IPS-18a (cell line): ENCODE data around the gene LRP1B.

Experiments used
- H3K27ac ChIP-seq: one replicate; pipeline ENCODE4 v1.5.1; 2013; ENCODE audit warnings: low read length
- H3K27me3 ChIP-seq: one replicate; pipeline ENCODE4 v1.6.1; 2013; ENCODE audit warnings: mild to moderate bottlenecking, low read length; ENCODE audit not compliant: control insufficient read depth, insufficient read depth
- H3K36me3 ChIP-seq: one replicate; pipeline ENCODE4 v1.6.1; 2013; ENCODE audit warnings: low read depth, low read length; ENCODE audit not compliant: control insufficient read depth
- H3K4me1 ChIP-seq: one replicate; pipeline ENCODE4 v1.6.1; 2013; ENCODE audit warnings: low read depth, low read length; ENCODE audit not compliant: control insufficient read depth
- H3K4me3 ChIP-seq: one replicate; pipeline ENCODE4 v1.5.1; 2013; ENCODE audit warnings: low read length
- H3K9ac ChIP-seq: one replicate; pipeline ENCODE4 v1.6.1; 2013; ENCODE audit warnings: mild to moderate bottlenecking, low read length, moderate library complexity
- H3K9me3 ChIP-seq: one replicate; pipeline ENCODE4 v1.6.1; 2013; ENCODE audit warnings: low read depth, low read length; ENCODE audit not compliant: control insufficient read depth

LRP1B gene

DNA sequence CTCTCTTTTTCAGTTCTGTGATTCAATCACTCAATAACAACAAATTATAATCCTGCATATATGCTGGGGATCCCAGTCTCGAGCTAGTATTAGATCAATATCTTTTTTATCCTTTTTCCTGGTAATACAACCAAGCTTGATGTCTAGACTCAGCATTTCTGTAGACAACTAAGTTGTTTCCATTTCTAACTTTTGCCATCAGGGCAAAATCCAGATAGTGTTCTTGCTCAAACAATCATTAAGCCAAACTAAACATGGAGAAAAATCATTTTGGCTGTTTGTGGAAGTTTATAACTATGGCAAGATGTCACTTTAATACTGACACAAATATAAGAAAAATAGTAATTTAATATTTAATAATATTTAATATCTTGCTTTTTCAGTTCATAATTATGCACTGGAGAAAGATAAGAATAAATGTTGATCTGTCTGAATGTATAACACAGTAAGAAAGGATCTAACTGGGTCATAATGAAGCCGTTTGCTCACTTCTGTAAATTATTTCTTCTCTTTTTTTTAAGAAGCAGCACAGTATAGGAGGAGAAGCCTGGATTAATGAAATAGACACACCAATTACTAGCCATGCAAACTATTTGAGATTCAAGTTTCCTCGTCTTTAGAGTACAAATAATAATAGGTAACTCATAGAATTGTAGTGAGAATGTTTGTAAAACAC is 979.1 kb downstream of the LRP1B start:
- H3K9ac ChIP-seq = no peak overlapping the region
- H3K27me3 ChIP-seq = no peaks in the 10 kb centered on the region
- no peak overlapping the region for H3K27ac ChIP-seq

DNA sequence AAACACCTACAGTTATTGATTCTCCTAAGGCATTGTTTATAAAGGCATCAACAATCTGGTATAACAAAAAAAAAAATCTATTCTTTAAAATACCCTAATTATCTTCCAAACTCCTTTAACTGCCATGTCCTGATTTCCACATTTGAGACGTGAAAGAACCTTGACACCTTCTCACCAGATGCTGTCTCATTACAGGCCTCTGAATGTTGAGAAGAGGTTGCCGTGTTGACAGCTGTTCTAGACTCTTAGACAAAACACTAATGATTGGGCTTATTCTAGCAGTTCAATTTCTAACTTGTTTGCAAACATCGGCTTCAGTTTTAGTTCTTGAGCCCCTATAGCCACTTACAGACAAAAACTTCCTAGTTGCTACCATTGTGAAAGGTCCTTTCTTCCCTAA is 988.8 kb downstream of the LRP1B start:
- Histone ChIP-seq H3K9me3 (no peaks in the 10 kb centered on the region), H3K27me3 (no peaks in the 10 kb centered on the region), H3K9ac (no peak overlapping the region), H3K4me1 (no peaks in the 10 kb centered on the region), H3K36me3 (no peaks in the 10 kb centered on the region), H3K27ac (no peak overlapping the region), H3K4me3 (no peak overlapping the region)

More for the DNA sequence above, 979.1 kb downstream of the LRP1B start:
- H3K9me3 ChIP-seq = no peaks in the 10 kb centered on the region
- H3K36me3 ChIP-seq = no peaks in the 10 kb centered on the region
- H3K4me3 ChIP-seq = no peak overlapping the region
- H3K4me1 ChIP-seq = no peaks in the 10 kb centered on the region

DNA sequence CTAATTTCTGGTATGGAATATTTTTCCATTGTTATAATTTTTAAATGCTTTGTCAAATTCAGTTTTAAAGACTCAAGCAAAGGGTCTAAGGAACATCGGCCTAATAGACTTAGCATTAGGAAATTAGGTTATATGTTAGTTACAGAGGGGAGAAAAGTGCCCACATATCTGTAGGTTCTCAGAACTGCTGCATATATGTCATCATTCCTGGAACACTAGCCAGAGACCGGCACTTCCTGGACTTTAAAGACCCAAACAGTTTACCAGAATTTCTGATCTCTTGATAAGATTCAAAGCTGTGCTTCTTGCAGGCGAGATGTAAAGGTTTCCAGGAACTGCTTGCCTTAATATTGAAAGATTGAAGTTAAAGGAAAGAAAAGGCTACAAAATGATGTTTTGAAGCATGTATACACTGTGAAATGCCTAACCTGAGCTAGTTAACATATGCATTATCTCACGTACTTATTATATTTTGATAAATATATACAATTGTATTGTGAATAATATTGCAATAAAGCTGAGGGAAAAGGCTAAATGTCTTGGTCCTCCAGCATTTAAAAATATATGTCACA is 993.6 kb downstream of the LRP1B start:
- no peaks in the 10 kb centered on the region for H3K9me3 ChIP-seq
- H3K27ac ChIP-seq = no peak overlapping the region
- H3K4me3 ChIP-seq = no peak overlapping the region
- no peak overlapping the region for H3K9ac ChIP-seq
- no peaks in the 10 kb centered on the region for H3K36me3 ChIP-seq
- H3K4me1 ChIP-seq = no peaks in the 10 kb centered on the region
- no peaks in the 10 kb centered on the region for H3K27me3 ChIP-seq

DNA sequence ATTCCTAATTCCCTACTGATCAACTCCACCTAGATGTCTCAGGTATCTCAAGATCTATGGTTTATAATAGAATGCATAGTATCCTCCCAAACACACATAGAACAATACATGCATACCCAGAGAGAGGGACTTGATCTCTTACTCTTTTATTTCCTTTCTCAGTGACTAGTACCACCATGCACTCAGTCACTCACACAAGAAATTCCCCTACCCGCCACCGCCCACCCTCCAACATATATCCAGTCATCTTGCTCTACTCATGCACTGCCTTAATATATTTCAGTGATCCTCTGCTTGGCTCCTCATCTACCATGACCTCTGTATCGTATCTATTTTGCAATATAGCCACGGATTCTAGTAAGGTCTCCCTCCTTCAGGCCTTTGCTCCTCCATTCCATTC is 996.9 kb downstream of the LRP1B start:
- Histone ChIP-seq H3K27me3 (no peaks in the 10 kb centered on the region), H3K36me3 (no peaks in the 10 kb centered on the region), H3K4me1 (no peaks in the 10 kb centered on the region), H3K27ac (no peak overlapping the region), H3K4me3 (no peak overlapping the region), H3K9ac (no peak overlapping the region), H3K9me3 (no peaks in the 10 kb centered on the region)

DNA sequence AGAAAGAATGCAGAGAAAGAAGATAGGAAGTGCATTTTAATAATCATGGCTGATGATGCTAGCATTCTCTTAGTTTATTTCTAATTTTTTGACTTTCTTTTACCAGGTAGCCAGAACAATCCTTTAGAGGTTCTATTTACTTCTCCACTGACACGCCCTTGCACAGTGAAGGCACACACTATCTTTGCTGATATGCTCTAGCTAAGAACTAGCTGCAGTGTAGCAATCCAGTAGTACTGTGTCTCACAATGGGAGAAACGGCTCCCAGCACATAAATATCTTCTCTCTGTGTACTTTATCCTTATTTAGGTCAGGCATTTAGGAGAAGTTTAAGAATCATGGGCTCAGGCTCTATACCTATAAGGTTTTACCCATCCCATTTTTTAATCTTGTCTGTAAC is 1005.4 kb downstream of the LRP1B start:
- no peak overlapping the region for H3K9ac ChIP-seq
- H3K4me3 ChIP-seq = no peak overlapping the region
- no peaks in the 10 kb centered on the region for H3K36me3 ChIP-seq
- H3K27ac ChIP-seq = no peak overlapping the region
- no peaks in the 10 kb centered on the region for H3K4me1 ChIP-seq
- no peaks in the 10 kb centered on the region for H3K27me3 ChIP-seq
- H3K9me3 ChIP-seq = no peaks in the 10 kb centered on the region

DNA sequence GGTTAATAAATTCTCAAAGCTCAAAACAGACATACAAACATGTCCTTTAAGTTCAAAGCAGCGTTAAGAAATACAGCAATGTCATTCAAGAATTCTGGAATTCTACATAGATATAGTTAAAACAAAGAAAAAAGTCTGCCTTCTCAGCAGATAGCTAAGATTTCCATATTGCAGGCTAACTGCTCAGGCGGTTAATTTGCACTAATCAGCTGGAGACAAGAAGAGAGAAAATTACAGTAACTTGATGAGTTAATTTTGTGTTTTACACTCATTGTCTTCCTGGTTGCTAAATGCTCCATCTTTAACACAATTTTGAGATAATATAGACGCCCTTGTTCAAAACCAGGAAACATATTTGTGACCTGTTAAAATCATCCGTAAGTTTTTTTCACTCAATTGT is 1012.0 kb downstream of the LRP1B start:
- H3K27me3 ChIP-seq = no peaks in the 10 kb centered on the region
- no peaks in the 10 kb centered on the region for H3K4me1 ChIP-seq
- H3K27ac ChIP-seq = no peak overlapping the region
- no peaks in the 10 kb centered on the region for H3K36me3 ChIP-seq
- H3K9ac ChIP-seq = no peak overlapping the region
- H3K9me3 ChIP-seq = no peaks in the 10 kb centered on the region
- H3K4me3 ChIP-seq = no peak overlapping the region

DNA sequence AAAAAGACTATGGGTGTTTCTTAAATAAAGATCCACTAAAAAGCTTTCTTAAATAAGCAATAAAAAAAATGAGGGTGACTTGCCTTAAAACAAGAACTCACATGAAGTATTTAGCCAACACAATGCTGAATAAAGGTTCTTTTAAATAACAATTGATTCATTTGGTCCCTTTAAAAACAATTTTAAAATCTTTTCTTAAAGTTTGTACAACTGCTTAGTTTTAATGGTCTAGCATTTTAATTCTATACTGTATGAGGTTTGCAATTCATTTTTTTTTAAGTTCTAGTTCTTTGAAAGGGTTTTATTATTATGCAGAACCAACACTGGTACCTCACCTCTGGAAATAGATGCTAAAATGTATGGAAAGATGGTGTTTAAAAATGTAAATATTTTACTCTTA is 1017.5 kb downstream of the LRP1B start:
- Histone ChIP-seq H3K9me3 (peaks cover 2% of the 10 kb centered on the region), H3K9ac (no peak overlapping the region), H3K36me3 (no peaks in the 10 kb centered on the region), H3K4me3 (no peak overlapping the region), H3K27me3 (no peaks in the 10 kb centered on the region), H3K27ac (no peak overlapping the region), H3K4me1 (peaks cover 15% of the 10 kb centered on the region)

DNA sequence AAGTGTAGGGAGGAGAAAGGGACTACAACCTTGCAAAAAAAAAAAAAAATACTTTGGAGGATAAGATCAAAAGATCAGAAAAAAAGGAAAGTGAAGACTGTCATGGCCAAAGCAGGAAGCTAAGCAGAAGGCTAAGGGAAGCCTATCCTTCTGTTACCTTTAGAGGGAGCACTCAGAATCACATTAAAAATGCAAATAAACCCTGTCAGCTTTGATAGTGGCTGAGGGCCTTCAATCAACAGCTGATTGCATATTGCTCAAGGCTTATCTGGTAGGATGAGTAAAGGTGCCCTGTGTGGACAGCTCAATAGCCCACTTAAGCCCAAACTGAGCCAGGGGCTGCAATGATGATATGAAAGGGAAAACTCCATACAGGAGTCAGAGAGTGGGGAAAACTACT is 1021.2 kb downstream of the LRP1B start:
- no peak overlapping the region for H3K27ac ChIP-seq
- no peak overlapping the region for H3K9ac ChIP-seq
- H3K4me1 ChIP-seq = peaks cover 28% of the 10 kb centered on the region
- H3K4me3 ChIP-seq = no peak overlapping the region
- no peaks in the 10 kb centered on the region for H3K27me3 ChIP-seq
- H3K36me3 ChIP-seq = no peaks in the 10 kb centered on the region
- peaks cover 2% of the 10 kb centered on the region for H3K9me3 ChIP-seq

DNA sequence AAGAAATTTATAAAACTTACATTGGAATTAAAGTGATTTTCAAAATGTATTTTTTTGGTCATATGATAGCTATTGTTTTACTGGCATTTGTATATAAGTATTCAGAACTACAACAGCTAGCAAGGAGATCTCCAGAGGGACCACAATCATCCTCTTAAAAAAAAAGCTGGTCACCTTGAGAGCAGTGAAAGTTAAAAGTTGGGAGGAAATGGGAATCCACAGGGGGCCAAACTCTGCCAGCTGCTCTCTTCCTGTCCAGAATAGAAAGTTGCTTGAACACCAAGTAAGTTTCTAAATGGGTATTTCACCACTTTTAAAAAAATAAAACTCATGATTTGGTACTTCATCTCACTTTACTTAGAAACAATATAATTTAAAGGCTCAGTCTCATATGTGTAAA is 1025.1 kb downstream of the LRP1B start:
- H3K27me3 ChIP-seq = no peaks in the 10 kb centered on the region
- H3K4me3 ChIP-seq = no peak overlapping the region
- H3K9me3 ChIP-seq = no peaks in the 10 kb centered on the region
- H3K27ac ChIP-seq = no peak overlapping the region
- H3K36me3 ChIP-seq = no peaks in the 10 kb centered on the region
- peaks cover 22% of the 10 kb centered on the region for H3K4me1 ChIP-seq
- H3K9ac ChIP-seq = no peak overlapping the region

DNA sequence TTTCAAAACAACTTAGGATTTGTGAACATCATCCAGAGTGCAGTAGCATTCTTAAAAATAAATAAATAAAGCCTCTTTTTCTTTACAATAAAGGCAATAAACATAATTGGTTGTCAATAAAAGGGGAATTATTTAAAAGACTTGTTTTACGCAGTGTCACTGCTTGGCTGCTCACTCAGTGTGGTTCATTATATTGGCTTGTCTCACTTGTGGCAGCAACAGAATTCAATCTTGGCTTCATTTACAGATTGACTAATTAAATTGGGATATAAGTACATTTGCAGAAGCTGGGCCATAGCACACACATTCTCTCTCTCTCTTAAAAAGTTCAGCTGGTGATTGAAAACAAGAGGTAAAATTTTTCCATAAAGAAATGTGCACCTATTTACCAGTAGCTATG is 1027.6 kb downstream of the LRP1B start:
- Histone ChIP-seq H3K4me3 (no peak overlapping the region), H3K9ac (no peak overlapping the region), H3K36me3 (no peaks in the 10 kb centered on the region)

DNA sequence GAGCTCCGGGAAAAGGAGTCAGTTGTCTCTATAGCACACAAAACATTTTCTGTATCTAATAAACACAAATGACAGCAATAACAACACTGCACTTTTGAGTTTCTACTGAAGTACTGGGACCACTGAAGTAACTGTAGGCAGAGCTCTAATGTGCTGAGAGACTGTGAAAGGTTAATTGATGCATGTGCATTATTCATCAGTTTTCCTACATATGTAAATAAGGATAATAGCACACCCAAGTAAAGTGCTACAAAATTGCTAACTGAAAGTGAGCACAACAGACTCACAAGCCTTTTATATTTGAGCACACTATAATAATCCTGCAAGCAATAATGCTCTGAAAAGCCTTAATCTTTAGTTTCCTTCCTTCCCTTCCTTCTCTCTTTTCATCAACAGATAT is 1051.6 kb downstream of the LRP1B start:
- H3K36me3 ChIP-seq = no peaks in the 10 kb centered on the region

More for the DNA sequence above, 1027.6 kb downstream of the LRP1B start:
- Histone ChIP-seq H3K27ac (no peak overlapping the region), H3K27me3 (no peaks in the 10 kb centered on the region), H3K9me3 (no peaks in the 10 kb centered on the region), H3K4me1 (peaks cover 13% of the 10 kb centered on the region)

DNA sequence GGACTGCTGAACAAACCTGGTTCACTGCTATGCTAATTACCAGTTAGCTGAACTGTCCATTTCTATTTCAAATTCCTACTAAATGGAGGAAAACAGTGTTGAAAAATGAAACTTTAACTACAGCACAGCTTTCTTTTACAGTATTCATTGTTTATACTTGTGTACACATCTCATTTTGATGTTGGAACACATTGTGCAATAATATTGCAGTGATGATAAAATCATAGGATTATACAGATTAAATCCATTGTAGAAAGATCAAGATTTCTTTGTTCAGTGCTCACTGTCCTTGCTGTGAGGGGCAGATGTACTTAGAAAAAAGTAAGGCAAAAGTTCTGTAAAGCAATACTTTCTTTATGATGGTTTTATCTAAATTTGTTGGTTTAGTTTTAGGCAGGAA is 1055.1 kb downstream of the LRP1B start:
- H3K4me3 ChIP-seq = no peak overlapping the region
- H3K9me3 ChIP-seq = no peaks in the 10 kb centered on the region
- H3K4me1 ChIP-seq = peaks cover 11% of the 10 kb centered on the region
- no peaks in the 10 kb centered on the region for H3K36me3 ChIP-seq
- no peak overlapping the region for H3K27ac ChIP-seq
- H3K9ac ChIP-seq = no peak overlapping the region
- H3K27me3 ChIP-seq = no peaks in the 10 kb centered on the region

More for the DNA sequence above, 1051.6 kb downstream of the LRP1B start:
- Histone ChIP-seq H3K4me3 (no peak overlapping the region), H3K27me3 (no peaks in the 10 kb centered on the region), H3K9me3 (no peaks in the 10 kb centered on the region), H3K27ac (no peak overlapping the region), H3K9ac (no peak overlapping the region), H3K4me1 (peaks cover 11% of the 10 kb centered on the region)
